Coronary artery (tissue), 2 donors: Measurements from ENCODE around the gene SNAP47.

ENCODE experiments used
- DNase-seq: peaks from one replicate; pipeline ENCODE4 v3.0.0-alpha.2; 2017; ENCODE audit warnings: low spot score
- H3K27ac ChIP-seq, 2 donors: fragments of 200-600 bp; sonication (generic); one replicate each; pipeline ENCODE4 v1.5.1; 2016 to 2019
- H3K4me3 ChIP-seq: fragments of 200-600 bp; sonication (generic); 2 replicates; pipeline ENCODE4 v1.5.1; 2016; ENCODE audit warnings: mild to moderate bottlenecking, moderate library complexity
- CTCF ChIP-seq: fragments of 200-600 bp; sonication (generic); IDR thresholded peaks from one replicate; pipeline ENCODE4 v1.5.1; 2019; ENCODE audit warnings: antibody characterized with exemption

Gene SNAP47

GRCh38 chr1:227791425-227792143 is 56.3 kb downstream of the SNAP47 start:
- Histone ChIP-seq H3K27ac (no peak overlapping the region), H3K4me3 (no peak overlapping the region)
- DNase-seq, result no peak
- TF ChIP-seq CTCF, result no peak

- Histone ChIP-seq H3K4me3 (no peak overlapping the region), H3K27ac (no peak overlapping the region)
- DNase-seq, result peak; percentile 73
- no peak for TF ChIP-seq CTCF
Measured at GRCh38 chr1:227792216-227793078, 57.2 kb downstream of the SNAP47 start.

- DNase-seq, result peak; percentile 69
- no peak for TF ChIP-seq CTCF
- no peak overlapping the region for H3K4me3 ChIP-seq
- peak overlapping the region in 1 of 2 donors; percentile 1 for H3K27ac ChIP-seq
Measured at GRCh38 chr1:227793079-227793947, 58.1 kb downstream of the SNAP47 start.

GRCh38 chr1:227793948-227794816 is 58.9 kb downstream of the SNAP47 start:
- H3K27ac ChIP-seq, result peak overlapping the region in 1 of 2 donors; percentile 1

GRCh38 chr1:227794817-227795192 is 59.6 kb downstream of the SNAP47 start:
- H3K4me3 ChIP-seq, result no peak overlapping the region
- no peak overlapping the region for H3K27ac ChIP-seq
- TF ChIP-seq CTCF, result no peak
- DNase-seq, result peak; percentile 64

More at GRCh38 chr1:227793948-227794816, 58.9 kb downstream of the SNAP47 start:
- peak; percentile 76 for DNase-seq
- no peak overlapping the region for H3K4me3 ChIP-seq
- TF ChIP-seq CTCF, result no peak

- Histone ChIP-seq H3K27ac (no peak overlapping the region), H3K4me3 (no peak overlapping the region)
- peak; percentile 62 for DNase-seq
- TF ChIP-seq CTCF, result no peak
Measured at GRCh38 chr1:227795732-227796131, 60.5 kb downstream of the SNAP47 start.
